AG09319 (cell line): ENCODE measurements around the gene CTBP2.

ENCODE experiments used
- DNase-seq: peaks from one replicate; pipeline ENCODE4 v3.0.0-alpha.2; 2010; ENCODE audit warnings: low read depth; ENCODE audit errors: extremely low read depth
- TF ChIP-seq, protein P1 (sequence below): IDR thresholded peaks from 2 replicates; pipeline ENCODE4 v1.5.1; 2011; ENCODE audit warnings: low read depth, mild to moderate bottlenecking, inconsistent platforms, low read length, moderate library complexity

CTBP2 gene

DNA sequence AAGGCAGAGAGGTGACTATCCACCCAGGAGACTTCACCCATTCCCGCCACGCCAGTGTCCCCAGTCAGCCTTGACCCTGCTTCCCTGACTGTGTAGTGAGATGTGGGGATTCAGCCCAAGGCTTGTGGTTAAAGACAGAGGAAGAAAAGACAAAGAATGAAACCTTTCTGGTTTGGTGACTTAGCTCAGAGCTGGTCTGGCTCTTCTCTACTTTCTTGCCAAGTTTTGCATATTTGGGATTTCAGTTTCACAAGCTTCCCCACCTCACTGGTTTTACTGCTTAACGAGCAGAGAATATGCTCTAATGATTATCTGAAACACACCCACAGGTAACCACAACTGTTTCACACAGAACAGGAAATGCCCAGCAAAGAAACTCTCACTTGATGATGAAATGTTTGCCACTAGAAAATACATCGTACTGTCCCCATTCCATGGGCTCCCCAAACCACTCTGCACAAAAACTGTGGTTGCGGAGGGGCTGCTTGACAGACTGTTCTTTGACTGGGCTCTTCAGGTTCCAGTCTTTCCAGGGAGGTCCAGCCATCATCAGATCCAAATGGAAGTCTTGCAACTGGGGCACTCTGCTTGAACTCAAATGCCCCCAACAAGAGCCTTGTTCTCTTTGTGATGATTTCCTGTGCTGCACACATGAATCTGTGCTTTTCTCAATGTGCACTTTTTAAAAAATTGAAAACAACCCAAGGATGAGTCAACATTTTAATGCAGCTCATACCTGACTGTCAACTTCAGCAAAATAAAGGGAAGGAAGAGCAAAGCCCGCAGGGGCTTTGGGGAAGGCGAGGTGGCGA lies 95.5 kb downstream of the CTBP2 start:
- DNase-seq: no peak
- TF ChIP-seq, protein P1, sequence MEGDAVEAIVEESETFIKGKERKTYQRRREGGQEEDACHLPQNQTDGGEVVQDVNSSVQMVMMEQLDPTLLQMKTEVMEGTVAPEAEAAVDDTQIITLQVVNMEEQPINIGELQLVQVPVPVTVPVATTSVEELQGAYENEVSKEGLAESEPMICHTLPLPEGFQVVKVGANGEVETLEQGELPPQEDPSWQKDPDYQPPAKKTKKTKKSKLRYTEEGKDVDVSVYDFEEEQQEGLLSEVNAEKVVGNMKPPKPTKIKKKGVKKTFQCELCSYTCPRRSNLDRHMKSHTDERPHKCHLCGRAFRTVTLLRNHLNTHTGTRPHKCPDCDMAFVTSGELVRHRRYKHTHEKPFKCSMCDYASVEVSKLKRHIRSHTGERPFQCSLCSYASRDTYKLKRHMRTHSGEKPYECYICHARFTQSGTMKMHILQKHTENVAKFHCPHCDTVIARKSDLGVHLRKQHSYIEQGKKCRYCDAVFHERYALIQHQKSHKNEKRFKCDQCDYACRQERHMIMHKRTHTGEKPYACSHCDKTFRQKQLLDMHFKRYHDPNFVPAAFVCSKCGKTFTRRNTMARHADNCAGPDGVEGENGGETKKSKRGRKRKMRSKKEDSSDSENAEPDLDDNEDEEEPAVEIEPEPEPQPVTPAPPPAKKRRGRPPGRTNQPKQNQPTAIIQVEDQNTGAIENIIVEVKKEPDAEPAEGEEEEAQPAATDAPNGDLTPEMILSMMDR: no peak

GRCh38 chr10:125063256-125063925 lies 97.0 kb downstream of the CTBP2 start:
- TF ChIP-seq, protein P1: no peak
- DNase-seq: no peak

DNA sequence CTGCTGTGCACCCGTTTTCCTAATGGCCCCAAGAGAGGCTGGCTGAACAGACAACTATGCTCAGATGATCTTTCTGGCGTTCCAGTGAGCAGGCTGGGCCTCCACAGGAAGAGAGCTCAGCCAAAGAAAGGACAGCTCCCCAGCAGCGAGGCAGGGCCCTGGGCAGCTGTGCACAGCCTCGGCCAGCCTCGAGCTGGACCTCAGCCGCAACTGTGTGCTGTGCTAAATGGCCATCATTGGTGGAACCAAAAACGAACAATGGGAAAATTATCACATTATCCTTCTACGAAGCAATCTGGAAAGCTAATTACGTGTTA lies 97.5 kb downstream of the CTBP2 start:
- no peak for DNase-seq
- TF ChIP-seq, protein P1: no peak

- TF ChIP-seq, protein P1: no peak
- no peak for DNase-seq
Observed at GRCh38 chr10:125062227-125062913, 98.0 kb downstream of the CTBP2 start.

- DNase-seq: no peak
- TF ChIP-seq, protein P1: no peak
Observed at GRCh38 chr10:125061557-125062226, 98.7 kb downstream of the CTBP2 start.

GRCh38 chr10:125060826-125061556 lies 99.4 kb downstream of the CTBP2 start:
- DNase-seq: peak; percentile 71

More at GRCh38 chr10:125060826-125061556, 99.4 kb downstream of the CTBP2 start:
- TF ChIP-seq, protein P1: peak; percentile 89
